ENCODE results near the gene E2F4. TPM values are rescaled to one million over a fixed set of nuclear protein-coding genes. Genes with fewer than 3 reads are reported as not detected.

E2F4 gene
- total RNA-seq, 1 donor from 2014 or later: 35.3 TPM

GRCh38 chr16:67237396-67238277, 45.7 kb downstream of the E2F4 start:
- Mint-ChIP-seq H3K4me3 (no peak overlapping the region), H3K9me3 (no peaks in the 10 kb centered on the region), H3K4me1 (peaks cover 8% of the 10 kb centered on the region), H3K36me3 (no peaks in the 10 kb centered on the region), H3K27me3 (ENCODE audit: insufficient read depth, low read depth) (no peaks in the 10 kb centered on the region), H3K27ac (no peak overlapping the region)
- no peak for DNase-seq (ENCODE audit: low spot score)
- Histone ChIP-seq H3K4me2 (no peak overlapping the region), H3F3A (ENCODE audit: low read depth) (no peaks in the 10 kb centered on the region), H3K9ac (no peak overlapping the region), H3K27me3 (no peaks in the 10 kb centered on the region), H3K36me3 (no peaks in the 10 kb centered on the region), H3K79me2 (ENCODE audit: low read depth) (no peaks in the 10 kb centered on the region), H4K20me1 (ENCODE audit: low read depth) (no peaks in the 10 kb centered on the region), H3K4me3 (no peak overlapping the region), H3K4me1 (no peaks in the 10 kb centered on the region), H2AFZ (replicated peaks) (no peak overlapping the region), H3K27ac (no peak overlapping the region), H3K9me3 (ENCODE audit: low read depth) (no peaks in the 10 kb centered on the region)
- TF ChIP-seq EZH2 (IDR thresholded peaks at IDR 0.05) (no peak), EZH2phosphoT487 (IDR thresholded peaks at IDR 0.05) (no peak), CTCF (IDR thresholded peaks at IDR 0.05) (no peak)

GRCh38 chr16:67238278-67238575, 46.3 kb downstream of the E2F4 start:
- no peaks in the 10 kb centered on the region for H3K79me2 ChIP-seq (ENCODE audit: low read depth)
- no peak overlapping the region for H3K27ac ChIP-seq
- H2AFZ ChIP-seq (replicated peaks): no peak overlapping the region
- no peak for DNase-seq (ENCODE audit: low spot score)
- Mint-ChIP-seq H3K9me3 (no peaks in the 10 kb centered on the region), H3K27ac (no peak overlapping the region), H3K4me3 (no peak overlapping the region), H3K4me1 (peaks cover 8% of the 10 kb centered on the region), H3K36me3 (no peaks in the 10 kb centered on the region), H3K27me3 (ENCODE audit: insufficient read depth, low read depth) (no peaks in the 10 kb centered on the region)
- H3K36me3 ChIP-seq: no peaks in the 10 kb centered on the region
- H4K20me1 ChIP-seq (ENCODE audit: low read depth): no peaks in the 10 kb centered on the region
- TF ChIP-seq EZH2 (IDR thresholded peaks at IDR 0.05) (no peak), EZH2phosphoT487 (IDR thresholded peaks at IDR 0.05) (no peak), CTCF (IDR thresholded peaks at IDR 0.05) (no peak)
- no peak overlapping the region for H3K9ac ChIP-seq
- no peak overlapping the region for H3K4me3 ChIP-seq
- H3K4me2 ChIP-seq: no peak overlapping the region
- no peaks in the 10 kb centered on the region for H3F3A ChIP-seq (ENCODE audit: low read depth)
- H3K4me1 ChIP-seq: no peaks in the 10 kb centered on the region
- no peaks in the 10 kb centered on the region for H3K9me3 ChIP-seq (ENCODE audit: low read depth)
- no peaks in the 10 kb centered on the region for H3K27me3 ChIP-seq

- Histone ChIP-seq H2AFZ (replicated peaks) (no peak overlapping the region), H4K20me1 (ENCODE audit: low read depth) (no peaks in the 10 kb centered on the region), H3K27ac (no peak overlapping the region), H3K79me2 (ENCODE audit: low read depth) (no peaks in the 10 kb centered on the region), H3K9ac (no peak overlapping the region), H3K4me2 (no peak overlapping the region), H3K9me3 (ENCODE audit: low read depth) (no peaks in the 10 kb centered on the region), H3F3A (ENCODE audit: low read depth) (no peaks in the 10 kb centered on the region), H3K4me1 (no peaks in the 10 kb centered on the region), H3K36me3 (no peaks in the 10 kb centered on the region), H3K27me3 (no peaks in the 10 kb centered on the region), H3K4me3 (no peak overlapping the region)
- H3K27me3 Mint-ChIP-seq (ENCODE audit: insufficient read depth, low read depth): no peaks in the 10 kb centered on the region
- TF ChIP-seq EZH2phosphoT487 (IDR thresholded peaks at IDR 0.05) (no peak), CTCF (IDR thresholded peaks at IDR 0.05) (no peak), EZH2 (IDR thresholded peaks at IDR 0.05) (no peak)
- H3K4me1 Mint-ChIP-seq: peaks cover 8% of the 10 kb centered on the region
- H3K9me3 Mint-ChIP-seq: no peaks in the 10 kb centered on the region
- DNase-seq (ENCODE audit: low spot score): no peak
- no peak overlapping the region for H3K27ac Mint-ChIP-seq
- H3K4me3 Mint-ChIP-seq: no peak overlapping the region
- no peaks in the 10 kb centered on the region for H3K36me3 Mint-ChIP-seq
Measured at GRCh38 chr16:67238806-67239470, 47.0 kb downstream of the E2F4 start.

All from neural progenitor cell (in vitro differentiated cells).